Activated T-helper 1 cell treated with anti-CD3 and anti-CD28 coated beads, Interleukin-12 subunit alpha, Interleukin-12 subunit beta, Interleukin-2, Interleukin-4 antibody, amounts not matched to agents 30 ng/mL and 10 ng/mL and 1 ng/mL, durations not matched to agents 14 hours and 24 hours and 36 hours (primary cell): ENCODE data around the gene SPINDOC. TPM values are rescaled to one million over a fixed set of nuclear protein-coding genes. Genes with fewer than 3 reads are reported as not detected.

Experiments
- DNase-seq: peaks from one replicate; pipeline ENCODE4 v3.0.0; 2021; ENCODE audit warnings: low spot score
- H3K27ac Mint-ChIP-seq: one replicate; pipeline ENCODE4 v1.8.0; 2021; ENCODE audit warnings: mild to moderate bottlenecking, mixed read lengths
- H3K27me3 Mint-ChIP-seq: one replicate; pipeline ENCODE4 v1.8.0; 2022; ENCODE audit warnings: mild to moderate bottlenecking, moderate library complexity, mixed read lengths; ENCODE audit not compliant: insufficient read depth
- H3K36me3 Mint-ChIP-seq: one replicate; pipeline ENCODE4 v1.8.0; 2021; ENCODE audit warnings: low read depth, mixed read lengths
- H3K4me1 Mint-ChIP-seq: one replicate; pipeline ENCODE4 v1.8.0; 2021; ENCODE audit warnings: low read depth, mixed read lengths
- H3K4me3 Mint-ChIP-seq: one replicate; pipeline ENCODE4 v1.8.0; 2021; ENCODE audit warnings: mild to moderate bottlenecking, moderate library complexity, mixed read lengths
- H3K9me3 Mint-ChIP-seq: one replicate; pipeline ENCODE4 v1.8.0; 2021; ENCODE audit warnings: mixed read lengths
- intact Hi-C: fragments of 100-400 bp; cut with micrococcal nuclease; formaldehyde crosslinking; loops from one replicate; pipeline ENCODE4 v1.15.1; 2024
- total RNA-seq: library from RNA; stranded (reverse); gene quantifications from 2 replicates; pipeline ENCODE4 v1.2.3, GENCODE V29; 2022

The SPINDOC gene, protein sequence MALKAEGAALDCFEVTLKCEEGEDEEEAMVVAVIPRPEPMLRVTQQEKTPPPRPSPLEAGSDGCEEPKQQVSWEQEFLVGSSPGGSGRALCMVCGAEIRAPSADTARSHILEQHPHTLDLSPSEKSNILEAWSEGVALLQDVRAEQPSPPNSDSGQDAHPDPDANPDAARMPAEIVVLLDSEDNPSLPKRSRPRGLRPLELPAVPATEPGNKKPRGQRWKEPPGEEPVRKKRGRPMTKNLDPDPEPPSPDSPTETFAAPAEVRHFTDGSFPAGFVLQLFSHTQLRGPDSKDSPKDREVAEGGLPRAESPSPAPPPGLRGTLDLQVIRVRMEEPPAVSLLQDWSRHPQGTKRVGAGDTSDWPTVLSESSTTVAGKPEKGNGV
- total RNA-seq: 60.0 and 64.3 TPM in 2 replicates

- intact Hi-C loops: loop anchor here (1.0 to 2.0 kb wide), 5 partner anchors 25 to 132 kb away; partner anchors contain the start of gene RTN3
- H3K27ac Mint-ChIP-seq: peak within 1 kb of the TSS; percentile 55
Measured at GRCh38 chr11:63813035-63813562, at the start of gene SPINDOC. Gene SPINDOC (plus strand): TSS chr11:63813456. CDS start chr11:63813687, 231 bp downstream.

GRCh38 chr11:63763496-63764339, 49.5 kb upstream of the SPINDOC start:
- Mint-ChIP-seq H3K4me3 (no peak overlapping the region), H3K27me3 (peaks cover 6% of the 10 kb centered on the region), H3K36me3 (peaks cover 2% of the 10 kb centered on the region), H3K4me1 (peaks cover 10% of the 10 kb centered on the region), H3K27ac (no peak overlapping the region), H3K9me3 (no peaks in the 10 kb centered on the region)
- intact Hi-C loops: no loop called here
- no peak for DNase-seq

More at GRCh38 chr11:63813035-63813562, at the start of gene SPINDOC:
- Mint-ChIP-seq H3K27me3 (no peaks in the 10 kb centered on the region), H3K4me3 (peak within 1 kb of the TSS; percentile 88), H3K4me1 (peaks cover 34% of the 10 kb centered on the region), H3K9me3 (no peaks in the 10 kb centered on the region), H3K36me3 (peaks cover 22% of the 10 kb centered on the region)
- peak; percentile 78 for DNase-seq

GRCh38 chr11:63764340-63764678, 48.9 kb upstream of the SPINDOC start:
- H3K27me3 Mint-ChIP-seq: peaks cover 6% of the 10 kb centered on the region
- intact Hi-C loops: no loop called here
- no peak overlapping the region for H3K4me3 Mint-ChIP-seq
- H3K36me3 Mint-ChIP-seq: peaks cover 2% of the 10 kb centered on the region
- no peaks in the 10 kb centered on the region for H3K9me3 Mint-ChIP-seq
- peaks cover 10% of the 10 kb centered on the region for H3K4me1 Mint-ChIP-seq
- no peak for DNase-seq
- H3K27ac Mint-ChIP-seq: no peak overlapping the region

DNA sequence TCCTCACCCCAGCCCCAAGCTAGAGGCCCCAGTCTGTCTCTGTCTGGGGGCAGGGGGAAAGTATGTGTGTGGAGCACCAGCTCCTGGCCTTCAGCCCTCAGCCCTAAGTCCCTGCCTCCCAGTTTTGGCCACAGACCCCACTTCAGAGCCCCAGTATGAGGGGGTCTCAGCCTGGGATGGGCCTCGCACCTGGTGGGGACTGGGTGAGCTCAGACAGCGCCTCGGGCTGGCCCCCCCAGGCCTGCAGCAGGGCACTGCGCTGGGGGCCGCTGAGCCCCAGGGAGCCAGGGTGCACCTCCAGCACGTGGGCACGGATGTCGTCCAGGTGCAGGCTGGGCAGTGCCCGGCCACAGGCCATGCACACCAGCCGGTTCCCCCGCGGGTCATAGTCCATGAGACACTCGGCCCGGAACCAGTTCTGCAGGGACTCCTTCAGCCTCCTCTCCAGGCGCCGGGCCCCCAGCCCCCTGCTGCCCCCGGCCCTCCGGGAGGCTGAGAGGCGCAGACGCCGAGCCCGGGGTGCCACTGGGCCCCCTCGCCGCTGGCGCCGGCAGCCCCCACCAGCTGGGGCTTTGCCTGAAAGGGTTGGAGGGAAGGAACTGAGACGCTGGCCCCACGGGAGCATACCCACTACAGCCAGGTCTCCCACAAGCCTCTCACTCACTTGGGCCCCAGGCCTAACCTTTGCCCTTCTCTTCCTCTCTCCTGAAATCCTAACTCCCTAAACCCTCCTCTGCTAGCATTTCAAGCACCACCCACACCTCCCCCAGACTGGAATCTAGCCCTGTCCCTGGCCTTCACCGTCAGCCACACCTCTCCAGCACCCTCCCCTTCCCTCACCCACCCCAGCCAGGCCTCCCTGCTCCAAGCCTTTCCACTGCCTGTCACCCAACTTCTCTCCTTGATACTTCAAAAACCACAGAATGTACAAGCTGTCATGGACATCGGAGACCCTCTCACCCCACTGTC, 48.3 kb upstream of the SPINDOC start:
- Mint-ChIP-seq H3K27me3 (peaks cover 8% of the 10 kb centered on the region), H3K4me1 (peaks cover 10% of the 10 kb centered on the region), H3K27ac (no peak overlapping the region), H3K9me3 (no peaks in the 10 kb centered on the region), H3K4me3 (no peak overlapping the region), H3K36me3 (peaks cover 2% of the 10 kb centered on the region)
- intact Hi-C loops: no loop called here
- no peak for DNase-seq

GRCh38 chr11:63765688-63766241, 47.5 kb upstream of the SPINDOC start:
- H3K4me1 Mint-ChIP-seq: peaks cover 14% of the 10 kb centered on the region
- intact Hi-C loops: loop anchor here (2.0 kb wide), 2 partner anchors 173 to 181 kb away; partner anchors contain the start of gene NAA40
- no peaks in the 10 kb centered on the region for H3K9me3 Mint-ChIP-seq
- H3K27me3 Mint-ChIP-seq: peaks cover 16% of the 10 kb centered on the region
- peaks cover 2% of the 10 kb centered on the region for H3K36me3 Mint-ChIP-seq
- DNase-seq: no peak
- no peak overlapping the region for H3K27ac Mint-ChIP-seq
- no peak overlapping the region for H3K4me3 Mint-ChIP-seq

GRCh38 chr11:63766531-63767235, 46.6 kb upstream of the SPINDOC start:
- Mint-ChIP-seq H3K9me3 (no peaks in the 10 kb centered on the region), H3K27ac (no peak overlapping the region), H3K4me3 (peak overlapping the region; percentile 87), H3K27me3 (peaks cover 24% of the 10 kb centered on the region), H3K36me3 (peaks cover 2% of the 10 kb centered on the region), H3K4me1 (peaks cover 14% of the 10 kb centered on the region)
- DNase-seq: no peak
- intact Hi-C loops: loop anchor here (1.0 to 2.0 kb wide), 6 partner anchors 47 to 199 kb away; partner anchors contain the start of genes NAA40, RTN3 and SPINDOC

- intact Hi-C loops: loop anchor here (1.0 to 2.0 kb wide), 6 partner anchors 46 to 200 kb away; partner anchors contain the start of genes NAA40, RTN3 and SPINDOC
Measured at GRCh38 chr11:63767267-63767564, 46.0 kb upstream of the SPINDOC start.

DNA sequence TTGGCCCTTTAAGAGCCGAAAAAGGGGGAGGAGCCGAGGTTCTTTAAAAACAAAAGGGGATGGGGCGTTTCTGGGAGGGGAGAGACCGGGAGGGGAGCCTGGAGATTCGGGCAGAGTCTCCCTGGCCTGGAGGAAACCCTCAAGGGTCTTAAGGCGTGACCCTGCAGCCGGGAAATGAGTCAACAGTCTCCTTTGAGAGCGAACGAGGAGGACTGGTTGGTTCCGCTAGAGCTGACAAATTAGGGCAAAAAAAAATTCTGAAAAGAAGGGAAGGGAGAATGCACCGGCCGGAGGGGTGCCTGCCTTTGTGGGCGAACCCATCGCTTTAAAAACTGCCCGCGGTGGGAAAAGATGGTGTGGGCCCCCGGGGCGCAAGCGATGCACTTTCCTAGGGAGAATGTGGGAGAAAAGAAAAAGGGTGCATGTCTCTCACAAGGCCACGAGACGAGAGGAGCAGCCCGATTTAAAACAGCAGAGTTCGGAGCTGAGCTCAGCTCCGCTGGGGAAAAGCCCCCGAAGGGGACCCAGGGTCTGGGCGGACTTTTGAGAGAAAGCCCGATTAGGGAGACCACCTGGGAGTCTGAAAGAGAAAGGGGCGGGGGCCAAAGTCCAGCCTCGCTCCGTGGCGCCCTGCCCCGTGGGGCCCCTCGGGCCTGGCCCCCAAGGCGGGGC, 45.6 kb upstream of the SPINDOC start:
- H3K27me3 Mint-ChIP-seq: peaks cover 29% of the 10 kb centered on the region
- intact Hi-C loops: loop anchor here (1.0 to 2.0 kb wide), 7 partner anchors 46 to 381 kb away; partner anchors contain the start of genes NAA40, RTN3 and SPINDOC
- DNase-seq: peak; percentile 49
- H3K9me3 Mint-ChIP-seq: no peaks in the 10 kb centered on the region
- H3K27ac Mint-ChIP-seq: peak overlapping the region; percentile 35
- H3K4me1 Mint-ChIP-seq: peaks cover 14% of the 10 kb centered on the region
- H3K36me3 Mint-ChIP-seq: peaks cover 2% of the 10 kb centered on the region
- peak overlapping the region; percentile 87 for H3K4me3 Mint-ChIP-seq

More at GRCh38 chr11:63767267-63767564, 46.0 kb upstream of the SPINDOC start:
- Mint-ChIP-seq H3K36me3 (peaks cover 2% of the 10 kb centered on the region), H3K4me3 (peak overlapping the region; percentile 87), H3K9me3 (no peaks in the 10 kb centered on the region), H3K4me1 (peaks cover 14% of the 10 kb centered on the region), H3K27ac (peak overlapping the region; percentile 35), H3K27me3 (peaks cover 26% of the 10 kb centered on the region)
- no peak for DNase-seq

- H3K4me1 Mint-ChIP-seq: peaks cover 14% of the 10 kb centered on the region
- DNase-seq: peak; percentile 45
- intact Hi-C loops: loop anchor here (1.0 kb wide), 1 partner anchor 380 kb away; no protein-coding TSS in a partner anchor
- peaks cover 2% of the 10 kb centered on the region for H3K36me3 Mint-ChIP-seq
- peak within 1 kb of the TSS; percentile 35 for H3K27ac Mint-ChIP-seq
- no peaks in the 10 kb centered on the region for H3K9me3 Mint-ChIP-seq
- peak within 1 kb of the TSS; percentile 87 for H3K4me3 Mint-ChIP-seq
- H3K27me3 Mint-ChIP-seq: peaks cover 33% of the 10 kb centered on the region
Measured at GRCh38 chr11:63768237-63769041, 44.8 kb upstream of the SPINDOC start, which contains the start of gene ZFTA. Gene ZFTA (minus strand): TSS chr11:63768775. CDS start chr11:63768622, 153 bp downstream.

DNA sequence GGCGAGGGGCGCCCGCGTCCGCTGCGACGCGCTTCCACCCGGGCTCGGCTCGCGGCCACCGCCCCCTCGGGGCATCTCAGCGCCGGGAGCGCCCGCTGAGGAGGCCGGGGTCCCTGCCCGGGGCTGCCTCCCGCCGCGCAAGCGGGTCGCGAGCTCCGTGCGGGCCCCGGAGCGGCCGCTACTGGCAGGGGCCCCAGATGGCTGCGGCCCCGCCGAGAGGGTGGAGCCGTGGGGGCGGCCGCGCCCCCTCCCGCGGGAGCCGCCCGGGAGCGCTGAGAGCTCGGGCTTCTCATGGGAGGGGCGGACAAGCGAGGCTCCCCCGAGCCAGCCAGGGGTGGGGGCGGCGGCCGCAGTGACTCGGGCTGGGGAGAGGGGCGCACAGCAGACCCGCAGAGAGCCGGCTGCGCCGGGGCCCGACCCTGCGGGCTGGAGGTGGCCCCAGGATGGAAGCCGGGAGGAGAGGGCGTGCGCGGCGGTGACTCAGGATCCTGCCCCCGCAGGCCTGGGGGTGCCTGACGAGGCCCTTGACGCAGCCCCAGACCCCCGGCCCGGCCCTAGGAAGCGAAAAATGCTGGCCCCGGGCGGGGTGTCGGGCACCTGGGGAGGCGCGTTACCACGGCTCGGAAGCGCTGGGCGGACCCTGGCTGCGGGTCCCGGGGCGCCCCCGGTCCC, 44.1 kb upstream of the SPINDOC start:
- no peak overlapping the region for H3K27ac Mint-ChIP-seq
- no peaks in the 10 kb centered on the region for H3K9me3 Mint-ChIP-seq
- no peak overlapping the region for H3K4me3 Mint-ChIP-seq
- H3K27me3 Mint-ChIP-seq: peaks cover 40% of the 10 kb centered on the region
- peaks cover 14% of the 10 kb centered on the region for H3K4me1 Mint-ChIP-seq
- DNase-seq: peak; percentile 17
- H3K36me3 Mint-ChIP-seq: peaks cover 2% of the 10 kb centered on the region
- intact Hi-C loops: no loop called here
